T-helper 9 cell (primary cell): Measurements from ENCODE around the gene KRT33A.
"Not testable (repeated sequence)": the region's sequence is repeated elsewhere in the genome, so short reads cannot be mapped to it uniquely, and the experiment has no call there.

Experiments used
- DNase-seq: peaks from one replicate; pipeline ENCODE4 v3.0.0-alpha.2; 2020
- total RNA-seq, 2 donors: gene quantifications; one replicate each; lab custom pipeline; 2026; lab: John Stamatoyannopoulos, UW

KRT33A gene
- total RNA-seq: 0 reads per million in 2 donors

DNA sequence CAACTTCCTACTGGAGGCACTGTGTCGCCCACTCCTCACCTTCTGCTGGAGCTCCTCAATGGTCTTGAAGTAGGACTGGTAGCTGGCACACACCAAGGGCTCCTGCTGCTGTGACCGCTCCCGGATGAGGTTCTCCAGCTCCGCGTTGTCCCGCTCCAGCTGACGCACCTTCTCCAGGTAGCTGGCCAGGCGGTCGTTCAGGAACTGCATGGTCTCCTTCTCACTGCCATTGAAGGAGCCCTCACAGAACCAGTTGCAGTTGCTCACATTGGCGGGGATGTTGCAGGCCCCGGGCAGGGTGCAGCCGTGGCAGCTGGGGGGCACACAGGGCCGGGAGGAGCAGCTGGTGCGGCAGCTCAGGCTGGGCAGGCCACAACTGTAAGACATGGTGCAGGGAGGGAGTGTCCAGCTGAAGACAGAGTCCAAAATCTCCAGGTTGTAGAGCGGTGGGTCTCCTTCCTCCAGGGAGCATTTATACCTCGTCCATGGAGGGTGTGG is at the start of gene KRT33A:
Gene KRT33A (minus strand): TSS at position 448 of the 498 bp plus-strand sequence. CDS start 61 bp downstream, at position 387.
- not testable (repeated sequence) for DNase-seq

DNA sequence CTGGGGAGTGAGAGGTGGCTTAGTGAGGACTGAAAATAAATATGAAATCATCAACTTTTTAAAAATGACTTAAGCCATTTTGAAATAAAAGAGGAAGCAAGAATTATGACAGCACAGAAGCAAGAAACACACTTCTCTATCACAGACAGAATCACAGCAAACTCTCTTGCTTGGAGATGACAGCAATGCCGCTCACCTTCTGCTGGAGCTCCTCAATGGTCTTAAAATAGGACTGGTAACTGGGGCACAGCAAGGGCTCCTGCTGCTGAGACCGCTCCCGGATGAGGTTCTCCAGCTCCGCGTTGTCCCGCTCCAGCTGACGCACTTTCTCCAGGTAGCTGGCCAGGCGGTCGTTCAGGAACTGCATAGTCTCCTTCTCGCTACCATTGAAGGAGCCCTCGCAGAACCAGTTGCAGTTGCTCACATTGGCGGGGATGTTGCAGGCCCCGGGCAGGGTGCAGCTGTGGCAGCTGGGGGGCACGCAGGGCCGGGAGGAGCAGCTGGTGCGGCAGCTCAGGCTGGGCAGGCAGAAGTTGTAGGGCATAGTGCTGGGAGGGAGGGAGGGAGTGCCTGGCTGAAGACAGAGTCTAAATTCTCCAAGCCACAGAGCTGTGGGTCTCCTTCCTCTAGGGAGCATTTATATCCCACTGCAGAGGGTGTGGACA is 46.5 kb upstream of the KRT33A start, which contains the start of gene KRT31:
Gene KRT31 (minus strand): TSS at position 613 of the 665 bp plus-strand sequence. CDS start 69 bp downstream, at position 544.
- DNase-seq: no peak

- no peak for DNase-seq
Observed at GRCh38 chr17:41396340-41396739, 45.7 kb upstream of the KRT33A start.

DNA sequence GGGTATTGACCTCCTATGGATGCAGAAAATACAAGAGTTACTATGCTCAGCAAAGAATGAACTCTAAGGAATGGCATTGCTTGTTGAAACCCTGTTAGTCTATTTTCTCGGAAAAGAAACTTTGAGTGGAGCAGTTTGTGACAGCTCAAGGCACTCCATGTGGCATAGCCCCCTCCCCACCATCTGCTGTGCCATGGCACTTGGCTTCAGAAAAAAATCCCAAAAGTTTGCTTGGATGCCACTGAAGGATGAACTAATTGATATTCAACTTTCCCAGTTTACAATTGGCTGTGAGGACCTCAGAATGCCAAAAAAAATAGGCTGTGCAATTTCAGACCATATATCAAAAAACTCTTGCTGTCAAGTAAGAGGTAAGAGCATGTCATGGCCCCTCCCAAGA is 45.0 kb upstream of the KRT33A start:
- no peak for DNase-seq

- not testable (repeated sequence) for DNase-seq
Observed at GRCh38 chr17:41395044-41395443, 44.4 kb upstream of the KRT33A start.

GRCh38 chr17:41394254-41394996 is 43.8 kb upstream of the KRT33A start:
- no peak for DNase-seq

DNA sequence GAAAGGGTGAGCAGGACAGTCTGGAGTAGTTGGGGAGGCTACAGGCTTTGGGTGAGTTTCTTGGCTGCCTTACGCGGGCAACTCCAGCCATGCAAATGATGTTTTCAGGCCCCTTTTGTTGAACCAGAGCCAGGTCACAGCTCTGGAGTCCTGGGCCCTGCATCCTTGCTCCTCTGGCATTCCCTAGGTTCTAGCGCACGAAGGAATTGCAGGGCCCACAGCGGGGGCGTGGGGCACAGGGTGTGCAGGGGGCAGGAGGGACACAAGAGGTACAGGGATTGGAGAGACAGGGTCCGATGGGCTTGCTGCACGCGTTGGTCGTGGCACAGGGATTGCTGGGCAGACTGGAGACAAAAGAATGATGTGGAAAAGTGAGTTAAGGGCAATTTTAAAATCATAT is 43.2 kb upstream of the KRT33A start:
- DNase-seq: no peak

GRCh38 chr17:41393294-41393693 is 42.7 kb upstream of the KRT33A start:
- no peak for DNase-seq

DNA sequence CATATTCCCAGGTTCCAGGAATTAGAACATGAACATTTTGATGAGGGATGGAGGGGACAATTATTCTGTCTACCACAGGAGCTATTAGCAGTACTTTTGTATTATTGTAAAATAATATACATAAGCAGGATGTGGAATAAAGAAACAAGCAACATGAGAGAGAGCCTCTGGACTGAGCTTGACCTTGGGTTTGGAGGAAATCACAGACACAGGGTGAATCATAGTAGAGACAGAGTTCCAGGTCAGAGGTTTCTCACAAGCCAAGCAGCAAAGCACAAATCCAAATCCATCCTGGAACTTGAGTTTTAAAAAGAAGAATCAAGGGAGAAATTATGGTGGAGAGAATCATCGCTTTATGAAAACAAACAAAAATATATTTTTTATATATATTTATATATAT is 41.6 kb upstream of the KRT33A start:
- DNase-seq: no peak

- DNase-seq: no peak
Observed at GRCh38 chr17:41391535-41391934, 40.9 kb upstream of the KRT33A start.

- no peak for DNase-seq
Observed at GRCh38 chr17:41390411-41390938, 39.8 kb upstream of the KRT33A start.

GRCh38 chr17:41387670-41388069 is 37.0 kb upstream of the KRT33A start:
- DNase-seq: no peak

DNA sequence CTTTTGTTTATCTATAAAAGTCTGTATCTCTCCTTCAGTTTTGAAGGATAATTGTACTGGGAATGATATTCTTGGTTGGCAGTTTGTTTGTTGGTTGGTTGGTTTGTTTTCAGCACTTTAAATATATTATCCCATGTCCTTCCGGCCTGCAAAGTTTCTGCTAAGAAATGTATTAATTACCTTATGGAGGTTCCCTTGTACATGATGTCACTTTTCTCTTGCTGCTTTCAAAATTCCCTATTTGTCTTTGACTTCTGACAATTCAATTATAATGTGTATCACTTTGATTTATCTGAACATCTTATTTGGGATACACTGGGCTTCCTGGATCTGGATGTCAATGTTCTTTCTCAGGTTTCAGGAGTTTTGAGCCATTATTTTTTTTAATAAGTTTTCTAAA is 35.6 kb upstream of the KRT33A start:
- no peak for DNase-seq

DNA sequence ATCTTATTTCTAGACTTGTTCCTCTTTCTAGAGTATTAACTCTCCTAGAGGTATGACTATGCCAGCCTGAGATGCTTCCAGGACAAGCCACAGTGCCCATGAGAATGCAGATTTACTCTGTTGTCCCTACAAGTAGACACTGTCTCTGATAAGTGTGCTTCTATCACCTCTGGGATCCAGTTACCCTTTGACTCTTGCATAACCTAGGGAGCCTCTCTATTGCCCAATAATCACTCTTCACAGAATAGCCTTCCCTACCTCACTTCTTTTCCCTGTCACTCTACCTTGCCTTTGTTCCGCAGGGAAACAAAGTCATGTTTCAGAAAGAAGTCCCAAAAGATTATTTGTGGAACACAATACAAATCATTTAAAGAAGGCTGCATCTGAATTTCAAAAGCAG is 33.1 kb upstream of the KRT33A start:
- no peak for DNase-seq

- no peak for DNase-seq
Observed at GRCh38 chr17:41382394-41382793, 31.8 kb upstream of the KRT33A start.

GRCh38 chr17:41381943-41382342 is 31.3 kb upstream of the KRT33A start, which contains the start of gene KRT34:
Gene KRT34 (minus strand): TSS chr17:41382306. CDS start chr17:41382246, 60 bp downstream.
- DNase-seq: not testable (repeated sequence)

DNA sequence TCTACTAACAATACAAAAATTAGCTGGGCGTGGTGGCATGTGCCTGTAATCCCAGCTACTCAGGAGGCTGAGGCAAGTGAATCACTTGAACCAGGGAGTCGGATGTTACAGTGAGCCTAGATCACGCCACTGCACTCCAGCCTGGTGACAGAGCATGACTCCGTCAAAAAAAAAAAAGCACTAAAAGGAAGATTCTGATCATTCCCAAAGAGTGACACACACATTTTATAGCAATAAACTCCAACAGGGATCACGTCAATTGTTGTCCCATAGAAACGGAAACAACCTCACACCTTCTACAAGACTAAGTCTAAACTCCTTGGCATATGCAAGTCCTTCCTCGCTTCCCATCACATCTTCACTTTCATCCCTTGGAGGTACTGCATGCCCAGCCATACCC is 29.5 kb upstream of the KRT33A start:
- not testable (repeated sequence) for DNase-seq

DNA sequence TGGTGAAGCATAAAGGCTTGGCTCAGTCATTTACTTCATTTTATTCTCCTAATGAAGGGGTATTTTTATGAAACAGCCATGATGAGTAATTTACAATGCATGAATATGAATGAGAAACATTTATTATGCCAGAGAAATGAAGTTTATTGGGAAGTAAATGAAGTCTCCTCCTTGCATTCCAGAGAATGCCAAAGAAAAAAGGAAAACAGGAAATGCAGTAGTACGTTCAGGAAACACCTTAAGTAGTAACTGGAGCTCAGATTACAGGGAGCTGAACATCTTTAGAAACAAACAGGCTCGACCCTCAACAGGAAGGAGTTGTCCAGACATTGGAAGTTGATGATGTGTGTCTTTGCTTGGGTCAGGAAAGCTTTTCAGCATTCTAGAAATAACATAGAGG is 26.9 kb upstream of the KRT33A start:
- no peak for DNase-seq

DNA sequence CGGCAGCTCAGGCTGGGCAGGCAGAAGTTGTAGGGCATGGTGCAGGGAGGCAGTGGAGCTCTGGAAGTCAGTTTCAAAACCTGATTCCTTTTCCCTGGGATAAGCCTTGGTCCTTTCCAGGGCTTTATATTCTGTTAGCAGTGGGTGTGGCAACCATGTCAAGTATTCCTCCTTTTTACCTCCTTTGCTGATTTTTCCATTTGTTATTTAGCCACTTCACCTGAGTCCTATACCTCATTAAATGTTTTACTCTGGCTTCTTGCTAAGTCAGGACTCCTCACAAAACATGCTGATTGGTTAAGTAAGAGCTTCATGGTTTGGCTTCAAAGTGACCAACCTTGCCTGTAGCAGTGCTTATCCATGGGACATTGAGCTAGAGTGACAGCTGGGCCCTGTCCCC is 19.1 kb upstream of the KRT33A start, which contains the start of gene KRT33B:
Gene KRT33B (minus strand): TSS at position 101 of the 400 bp plus-strand sequence. CDS start 63 bp downstream, at position 38.
- no peak for DNase-seq

GRCh38 chr17:41369023-41369422 is 18.4 kb upstream of the KRT33A start:
- no peak for DNase-seq

GRCh38 chr17:41367426-41368075 is 16.9 kb upstream of the KRT33A start:
- no peak for DNase-seq

DNA sequence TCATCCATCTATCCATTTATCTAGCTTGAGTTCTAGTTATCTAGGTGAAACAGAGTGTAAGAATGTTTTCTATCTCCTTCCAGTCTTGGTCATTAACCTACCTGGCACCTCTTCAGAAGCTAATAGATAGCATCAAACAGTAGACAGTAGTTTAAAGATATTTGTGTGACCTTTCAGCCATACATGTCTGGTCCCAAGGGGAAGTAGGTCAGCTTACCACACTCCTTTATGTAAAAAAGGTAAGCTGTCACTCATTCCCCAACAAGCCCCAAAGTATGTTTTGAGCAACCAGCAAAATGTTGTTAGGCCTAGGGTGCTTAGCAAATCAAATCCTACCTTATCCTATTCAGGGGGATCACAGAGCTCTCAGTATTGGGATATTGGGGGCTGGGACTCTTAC is 15.4 kb upstream of the KRT33A start:
- DNase-seq: no peak

- DNase-seq: no peak
Observed at GRCh38 chr17:41363881-41364280, 13.3 kb upstream of the KRT33A start.
